Muscle of leg (tissue), 11 donors: ENCODE results near the gene C3orf22. TPM values are rescaled to one million over a fixed set of nuclear protein-coding genes. Genes with fewer than 3 reads are reported as not detected.

Experiments
- DNase-seq: peaks from one replicate; pipeline ENCODE4 v3.0.0; 2013
- H3K27ac ChIP-seq: one replicate; pipeline ENCODE4 v1.5.1; 2013; ENCODE audit warnings: mild to moderate bottlenecking, low read length, control low read depth
- H3K27me3 ChIP-seq: one replicate; pipeline ENCODE4 v1.6.1; 2013; ENCODE audit warnings: low read length; ENCODE audit not compliant: control insufficient read depth, insufficient read depth
- H3K36me3 ChIP-seq: one replicate; pipeline ENCODE4 v1.6.1; 2013; ENCODE audit warnings: low read length; ENCODE audit not compliant: control insufficient read depth, insufficient read depth
- H3K4me1 ChIP-seq: one replicate; pipeline ENCODE4 v1.6.1; 2013; ENCODE audit warnings: low read length; ENCODE audit not compliant: control insufficient read depth, insufficient read depth
- H3K4me3 ChIP-seq: one replicate; pipeline ENCODE4 v1.5.1; 2013; ENCODE audit warnings: low read length, control low read depth
- H3K9me3 ChIP-seq: replicated peaks from 2 replicates; pipeline ENCODE4 v1.6.1; 2013; ENCODE audit warnings: low read depth, low read length; ENCODE audit not compliant: control insufficient read depth
- WGBS: methylation state at CpG from one replicate; pipeline ENCODE4 v1.1.5; 2013; ENCODE audit warnings: missing lambda C conversion rate; ENCODE audit not compliant: insufficient coverage; 5-methylcytosine and 5-hydroxymethylcytosine counted together
- polyA plus RNA-seq, 8 donors: library from polyadenylated mRNA; unstranded; fragments of 120-200 nt; gene quantifications; one replicate each; pipeline versions ENCODE4 v1.2.1 to v1.2.3, GENCODE V29; 2013; ENCODE audit warnings: inconsistent platforms in 1 of 8, low replicate concordance in 1 of 8; ENCODE audit not compliant: insufficient read length in 8 of 8, insufficient read depth in 1 of 8
- total RNA-seq: library from RNA; stranded (reverse); fragments of 120-200 nt; gene quantifications from one replicate; pipeline ENCODE4 v1.2.4, GENCODE V29; 2013

Gene C3orf22
- total and polyA plus RNA-seq, 9 donors = 0.04 to 0.35 TPM; not detected in 7

DNA sequence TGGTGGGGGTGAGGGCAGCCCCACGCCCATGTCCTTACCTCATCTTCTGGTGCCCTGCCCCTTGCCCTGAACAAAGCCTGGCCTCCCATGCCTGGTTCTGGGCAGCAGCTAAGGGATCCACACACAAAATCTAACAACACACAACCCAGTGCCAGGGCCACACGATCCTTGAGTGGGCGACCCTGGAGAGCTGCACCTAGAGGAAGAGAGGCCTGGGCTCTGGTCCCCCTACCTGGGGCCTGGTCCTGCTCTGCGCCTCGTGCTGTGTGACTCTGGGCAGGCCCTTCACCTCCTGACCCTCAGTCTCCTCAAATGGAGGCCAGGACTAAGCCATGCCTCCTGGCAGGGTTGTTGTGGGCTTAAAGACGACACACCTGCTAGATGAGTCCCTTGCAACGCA lies 20.0 kb upstream of the C3orf22 start:
- Histone ChIP-seq H3K36me3 (no peaks in the 10 kb centered on the region), H3K9me3 (peaks cover 3% of the 10 kb centered on the region), H3K4me3 (no peak overlapping the region), H3K27ac (no peak overlapping the region), H3K27me3 (no peaks in the 10 kb centered on the region), H3K4me1 (no peaks in the 10 kb centered on the region)
- no peak for DNase-seq
- 100% methylated on average over 1 of the region's 7 CpGs for WGBS

DNA sequence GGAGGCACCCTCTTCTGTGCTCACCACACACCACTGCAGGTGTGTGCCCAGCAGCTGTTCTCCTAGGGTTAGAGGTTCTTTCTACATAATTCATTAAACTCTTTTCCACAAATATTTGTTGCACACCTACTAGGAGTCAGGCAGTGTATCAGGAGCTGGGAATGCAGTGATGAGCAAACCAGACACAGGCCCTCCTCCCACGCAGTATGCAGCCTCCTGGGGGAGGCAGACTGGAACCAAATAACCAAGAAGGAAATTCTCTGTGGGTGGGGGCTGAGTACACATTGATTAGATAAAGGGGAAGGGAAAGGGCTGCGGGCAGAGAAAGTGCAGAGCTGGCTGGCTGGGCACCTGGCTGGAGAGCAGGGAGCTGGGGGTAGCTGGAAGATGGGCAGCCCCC lies 18.5 kb upstream of the C3orf22 start:
- 84% methylated on average over 2 of the region's 2 CpGs for WGBS
- Histone ChIP-seq H3K4me1 (no peaks in the 10 kb centered on the region), H3K4me3 (no peak overlapping the region), H3K27me3 (no peaks in the 10 kb centered on the region), H3K27ac (no peak overlapping the region), H3K9me3 (peaks cover 3% of the 10 kb centered on the region), H3K36me3 (no peaks in the 10 kb centered on the region)
- no peak for DNase-seq

DNA sequence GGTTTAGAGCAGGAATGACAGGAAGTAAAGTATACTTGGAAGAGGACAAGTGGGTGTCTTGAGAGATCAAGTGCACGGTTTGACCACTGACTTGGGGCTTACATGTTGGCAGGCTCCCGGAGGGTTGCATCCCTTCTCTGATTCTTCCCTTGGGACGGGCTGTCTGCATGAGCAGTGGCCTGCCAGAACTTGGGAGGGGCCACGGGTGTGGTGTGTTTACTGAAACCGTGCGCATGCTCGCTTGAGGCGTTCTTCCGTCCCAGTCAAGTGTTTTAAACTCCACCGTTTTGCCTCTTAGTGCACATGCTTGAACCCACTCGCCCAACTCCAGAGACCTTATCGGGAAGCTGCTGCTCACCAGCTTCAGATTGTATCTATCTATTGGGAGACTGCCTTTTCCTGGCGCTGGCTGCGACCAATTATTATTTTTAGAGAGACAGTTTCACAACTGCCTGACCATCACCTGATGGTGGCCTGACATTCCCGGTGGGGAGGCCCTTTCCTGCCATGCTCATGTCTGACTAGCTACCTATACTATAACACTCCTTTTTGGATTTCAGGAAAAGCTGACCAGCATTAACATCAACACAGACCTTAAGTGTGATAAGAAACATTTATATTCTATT lies 14.9 kb upstream of the C3orf22 start:
- no peaks in the 10 kb centered on the region for H3K36me3 ChIP-seq
- H3K27me3 ChIP-seq = no peaks in the 10 kb centered on the region
- H3K27ac ChIP-seq = no peak overlapping the region
- no peak for DNase-seq
- H3K9me3 ChIP-seq = no peaks in the 10 kb centered on the region
- 80% methylated on average over 14 of the region's 15 CpGs for WGBS
- no peak overlapping the region for H3K4me3 ChIP-seq
- no peaks in the 10 kb centered on the region for H3K4me1 ChIP-seq

DNA sequence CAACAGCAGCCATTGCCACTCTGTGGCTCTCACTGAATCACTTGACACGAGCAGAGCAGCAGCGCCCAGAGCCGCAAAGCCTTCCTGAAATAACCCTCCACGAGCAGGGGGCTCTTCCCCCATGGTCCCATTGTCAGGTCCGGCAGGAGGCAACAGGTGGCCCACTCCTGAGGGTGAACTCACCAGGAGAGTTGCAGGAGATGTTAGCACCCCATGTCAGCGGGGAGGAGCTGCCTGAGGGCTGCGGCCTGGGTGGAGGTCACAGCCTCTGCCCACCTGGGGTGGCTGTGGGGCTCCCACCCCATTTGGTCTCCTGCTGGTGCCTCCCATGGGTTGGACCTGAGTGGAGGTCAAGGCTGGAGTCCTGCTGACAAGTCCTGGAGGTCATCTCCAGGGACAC lies 12.3 kb upstream of the C3orf22 start:
- WGBS = 86% methylated on average over 6 of the region's 7 CpGs
- H3K4me3 ChIP-seq = no peak overlapping the region
- H3K36me3 ChIP-seq = no peaks in the 10 kb centered on the region
- H3K4me1 ChIP-seq = no peaks in the 10 kb centered on the region
- H3K27ac ChIP-seq = no peak overlapping the region
- H3K27me3 ChIP-seq = no peaks in the 10 kb centered on the region
- no peak for DNase-seq
- H3K9me3 ChIP-seq = no peaks in the 10 kb centered on the region

DNA sequence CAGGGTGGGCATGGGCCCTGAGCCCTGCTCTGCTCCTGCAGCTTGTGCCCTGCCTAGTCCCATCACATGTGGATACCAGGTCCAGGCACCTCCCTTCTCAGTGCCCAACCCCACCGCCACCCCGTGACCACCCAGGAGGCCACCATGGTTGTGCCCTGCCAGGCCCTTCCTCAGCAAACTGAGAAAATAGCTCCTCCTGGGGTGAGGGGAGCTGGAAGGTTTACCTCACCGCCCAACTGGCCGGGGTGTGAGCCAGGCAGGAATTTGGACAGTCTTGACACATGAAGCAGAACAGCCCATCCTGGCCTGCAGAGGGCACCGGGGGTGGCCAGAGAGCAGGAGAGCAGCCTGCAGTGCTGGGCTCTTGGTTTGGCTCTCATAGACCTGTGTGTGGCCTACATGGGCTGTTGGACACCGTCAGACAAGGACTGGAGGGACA lies 11.4 kb upstream of the C3orf22 start:
- Histone ChIP-seq H3K4me3 (no peak overlapping the region), H3K4me1 (no peaks in the 10 kb centered on the region), H3K36me3 (no peaks in the 10 kb centered on the region), H3K27ac (no peak overlapping the region), H3K27me3 (no peaks in the 10 kb centered on the region), H3K9me3 (no peaks in the 10 kb centered on the region)
- no peak for DNase-seq
- WGBS = 74% methylated on average over 3 of the region's 6 CpGs

DNA sequence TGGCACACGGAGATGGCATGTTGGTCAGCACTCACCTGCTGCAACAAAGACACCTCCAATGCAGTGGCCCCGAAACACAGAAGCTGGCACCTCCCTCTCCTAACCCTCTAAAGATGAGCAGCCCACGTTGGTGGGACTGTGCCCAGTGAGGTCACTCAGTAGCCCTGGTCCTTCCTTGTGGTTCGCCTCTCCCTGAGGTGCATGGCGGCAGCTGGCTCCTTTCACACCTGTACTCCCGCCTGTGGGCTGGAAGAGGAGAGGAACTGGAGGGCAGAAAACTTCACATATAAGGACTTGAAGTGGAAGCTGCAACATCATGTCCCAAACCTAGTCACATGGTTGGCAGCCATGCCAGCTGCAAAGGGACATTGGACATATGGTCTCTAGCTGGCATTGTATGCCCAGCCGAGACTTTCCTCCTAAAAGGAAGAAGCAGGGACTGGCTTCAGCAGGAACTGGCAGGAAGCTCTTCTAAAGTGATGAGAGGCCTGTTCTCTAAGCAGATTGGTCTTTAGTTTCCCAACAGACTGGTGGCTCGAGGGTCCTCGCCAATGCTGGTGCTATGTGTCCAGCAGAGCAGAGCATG lies 10.8 kb upstream of the C3orf22 start:
- Histone ChIP-seq H3K36me3 (no peaks in the 10 kb centered on the region), H3K27me3 (no peaks in the 10 kb centered on the region), H3K9me3 (no peaks in the 10 kb centered on the region), H3K4me1 (no peaks in the 10 kb centered on the region), H3K27ac (no peak overlapping the region), H3K4me3 (no peak overlapping the region)
- no peak for DNase-seq
- WGBS = 86% methylated on average over 6 of the region's 9 CpGs

DNA sequence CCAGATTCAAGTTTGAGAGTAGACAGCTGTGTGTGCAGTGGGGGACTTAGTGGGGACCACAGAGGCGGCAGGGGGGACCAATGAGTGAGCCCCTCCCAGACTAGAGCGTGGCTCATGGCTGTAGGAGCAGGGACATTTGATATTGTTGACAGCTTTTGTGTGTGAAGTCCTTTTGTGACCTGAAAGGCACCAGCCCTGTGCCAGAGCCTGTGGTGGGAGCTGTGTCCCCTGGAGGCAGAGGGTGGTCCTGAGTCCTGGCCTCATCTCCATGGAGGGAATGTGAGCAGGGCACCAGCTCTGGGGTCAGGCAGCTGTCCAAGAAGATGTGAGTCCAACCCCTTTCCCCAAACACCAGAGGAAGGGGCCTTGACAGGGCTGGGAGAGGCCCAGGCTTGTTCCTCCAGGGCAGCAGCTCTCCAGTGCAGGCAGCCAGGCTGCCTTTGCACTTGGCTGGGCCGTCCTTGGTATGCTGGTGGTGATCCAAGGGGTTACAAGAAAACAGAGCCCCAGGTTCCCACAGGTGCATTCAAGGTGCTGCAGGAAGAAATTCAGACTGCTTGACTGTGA lies 10.1 kb upstream of the C3orf22 start:
- no peaks in the 10 kb centered on the region for H3K9me3 ChIP-seq
- WGBS = 55% methylated on average over 3 of the region's 3 CpGs
- no peaks in the 10 kb centered on the region for H3K4me1 ChIP-seq
- H3K4me3 ChIP-seq = no peak overlapping the region
- DNase-seq = no peak
- no peaks in the 10 kb centered on the region for H3K27me3 ChIP-seq
- H3K36me3 ChIP-seq = no peaks in the 10 kb centered on the region
- H3K27ac ChIP-seq = no peak overlapping the region

DNA sequence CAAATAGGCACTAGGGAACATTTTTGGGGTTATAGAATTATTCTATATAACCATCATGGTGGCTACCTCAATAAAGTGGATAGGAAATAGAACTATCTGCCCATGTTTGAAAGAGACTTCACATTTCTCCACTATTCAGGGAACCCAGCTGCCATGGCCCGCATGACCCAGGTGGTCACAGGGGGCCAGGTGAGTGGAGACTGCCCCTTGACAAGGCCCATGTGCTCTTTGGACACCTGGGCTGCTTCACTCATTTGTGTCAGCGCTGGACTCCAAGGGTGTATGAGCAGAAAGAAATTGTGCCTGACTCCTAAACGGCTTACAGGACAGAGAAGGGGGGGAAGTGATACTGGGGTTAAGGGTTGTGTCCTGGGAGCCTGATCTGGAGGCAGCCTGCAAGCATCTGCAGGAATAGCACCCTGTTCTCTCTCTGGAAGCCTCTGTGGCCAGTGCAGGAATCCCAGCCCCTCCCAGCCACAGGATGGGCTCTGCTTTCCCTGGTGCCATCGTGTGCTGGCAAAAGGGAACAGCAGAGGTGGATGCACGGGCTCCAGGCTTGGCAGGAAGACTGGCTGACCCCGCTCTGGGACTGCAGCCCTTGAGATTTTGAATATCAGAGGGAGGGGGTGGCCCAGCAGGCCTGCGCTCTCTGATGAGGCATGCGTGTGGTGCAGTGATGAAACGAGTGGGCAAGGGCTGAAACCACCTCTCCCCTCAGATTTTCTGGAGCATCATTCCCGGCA lies 9.1 kb upstream of the C3orf22 start:
- Histone ChIP-seq H3K27ac (no peak overlapping the region), H3K27me3 (no peaks in the 10 kb centered on the region), H3K9me3 (peaks cover 2% of the 10 kb centered on the region), H3K4me3 (no peak overlapping the region), H3K4me1 (no peaks in the 10 kb centered on the region), H3K36me3 (no peaks in the 10 kb centered on the region)
- no peak for DNase-seq
- WGBS = 68% methylated on average over 4 of the region's 10 CpGs

DNA sequence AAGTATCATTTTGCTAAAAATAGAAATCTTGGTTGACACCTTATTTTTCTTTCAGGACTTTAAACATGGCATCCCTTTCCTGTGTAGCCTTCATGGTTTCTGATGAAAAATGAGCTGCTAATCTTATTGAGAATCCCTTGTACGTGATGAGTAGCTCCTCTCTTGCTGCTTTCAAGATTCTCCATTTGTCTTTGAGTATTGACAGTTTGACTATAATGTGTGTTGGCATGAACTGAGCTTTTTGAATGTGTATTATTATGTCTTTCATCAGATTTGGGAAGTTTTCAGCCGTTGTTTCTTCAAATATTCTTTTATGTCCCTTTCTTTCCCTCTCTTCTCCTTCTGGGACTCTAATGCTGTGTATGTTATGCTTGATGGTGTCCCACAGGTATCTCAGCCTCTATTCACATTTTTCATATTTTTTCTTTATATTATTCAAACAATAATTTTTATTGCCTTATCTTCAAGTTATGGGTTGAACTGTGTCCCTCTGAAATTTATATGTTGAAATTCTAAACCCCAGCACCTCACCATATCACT lies 4.1 kb upstream of the C3orf22 start:
- no peak for DNase-seq
- H3K27ac ChIP-seq = no peak overlapping the region
- H3K4me1 ChIP-seq = no peaks in the 10 kb centered on the region
- H3K36me3 ChIP-seq = no peaks in the 10 kb centered on the region
- no CpG with 5 or more reads among the region's 2 CpGs for WGBS
- peaks cover 3% of the 10 kb centered on the region for H3K27me3 ChIP-seq
- H3K9me3 ChIP-seq = peaks cover 4% of the 10 kb centered on the region
- no peak overlapping the region for H3K4me3 ChIP-seq

DNA sequence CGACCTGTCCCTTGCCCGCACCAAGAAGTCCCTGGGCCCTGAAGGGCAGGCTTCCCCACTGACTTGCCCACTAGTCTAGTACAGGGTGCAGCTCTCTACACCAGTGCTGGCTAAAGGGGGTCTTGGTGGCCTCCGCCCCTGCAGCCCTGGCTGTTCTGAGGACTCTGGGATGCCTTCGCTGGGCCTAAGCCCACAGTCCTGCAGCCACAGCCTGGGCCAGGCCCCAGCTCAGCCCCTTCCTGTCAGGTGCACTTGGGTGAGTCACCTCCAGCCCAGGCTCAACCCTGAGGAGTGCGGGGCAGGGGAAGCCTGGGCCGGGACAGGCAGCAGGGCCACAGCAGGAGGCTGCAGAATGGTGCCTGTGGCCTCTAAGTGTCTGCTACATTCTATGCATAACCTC lies 971 bp downstream of the C3orf22 start:
- peaks cover 6% of the 10 kb centered on the region for H3K27me3 ChIP-seq
- WGBS = 92% methylated on average over 6 of the region's 6 CpGs
- H3K36me3 ChIP-seq = no peaks in the 10 kb centered on the region
- peaks cover 2% of the 10 kb centered on the region for H3K9me3 ChIP-seq
- H3K27ac ChIP-seq = no peak overlapping the region
- H3K4me1 ChIP-seq = peaks cover 6% of the 10 kb centered on the region
- H3K4me3 ChIP-seq = no peak overlapping the region
- no peak for DNase-seq
